ENCODE results near the gene SHC4.
"Not testable (repeated sequence)": the region's sequence is repeated elsewhere in the genome, so short reads cannot be mapped to it uniquely, and the experiment has no call there.

SHC4 gene

GRCh38 chr15:48924528-48925393 lies 39.0 kb downstream of the SHC4 start:
- Histone ChIP-seq H3K27ac (ENCODE audit: low read depth, low read length) (peak overlapping the region; percentile 82; the same call in 1 of the 2 replicates), H2AFZ (ENCODE audit: low read length, unreplicated experiment) (no peak overlapping the region), H3K4me3 (ENCODE audit: low read depth, low read length) (no peak overlapping the region), H3K36me3 (ENCODE audit: insufficient read depth, low read length) (no peaks in the 10 kb centered on the region), H3K4me1 (ENCODE audit: control insufficient read depth, insufficient read depth, low read length, unreplicated experiment) (peaks cover 12% of the 10 kb centered on the region), H3K27me3 (ENCODE audit: insufficient read depth, low read length) (no peaks in the 10 kb centered on the region), H3K79me2 (ENCODE audit: control insufficient read depth, insufficient read depth, low read length, unreplicated experiment) (no peaks in the 10 kb centered on the region)

GRCh38 chr15:48922046-48922445 lies 41.7 kb downstream of the SHC4 start:
- H3K27ac ChIP-seq (ENCODE audit: low read depth, low read length): no peak overlapping the region
- no peak overlapping the region for H3K4me3 ChIP-seq (ENCODE audit: low read depth, low read length)
- H2AFZ ChIP-seq (ENCODE audit: low read length, unreplicated experiment): no peak overlapping the region
- H3K79me2 ChIP-seq (ENCODE audit: control insufficient read depth, insufficient read depth, low read length, unreplicated experiment): no peaks in the 10 kb centered on the region
- H3K36me3 ChIP-seq (ENCODE audit: insufficient read depth, low read length): no peaks in the 10 kb centered on the region
- H3K27me3 ChIP-seq (ENCODE audit: insufficient read depth, low read length): no peaks in the 10 kb centered on the region
- peaks cover 12% of the 10 kb centered on the region for H3K4me1 ChIP-seq (ENCODE audit: control insufficient read depth, insufficient read depth, low read length, unreplicated experiment)

GRCh38 chr15:48916721-48917120 lies 47.0 kb downstream of the SHC4 start:
- no peaks in the 10 kb centered on the region for H3K4me1 ChIP-seq (ENCODE audit: control insufficient read depth, insufficient read depth, low read length, unreplicated experiment)
- H2AFZ ChIP-seq (ENCODE audit: low read length, unreplicated experiment): no peak overlapping the region
- H3K27ac ChIP-seq (ENCODE audit: low read depth, low read length): no peak overlapping the region
- H3K27me3 ChIP-seq (ENCODE audit: insufficient read depth, low read length): no peaks in the 10 kb centered on the region
- H3K79me2 ChIP-seq (ENCODE audit: control insufficient read depth, insufficient read depth, low read length, unreplicated experiment): no peaks in the 10 kb centered on the region
- no peak overlapping the region for H3K4me3 ChIP-seq (ENCODE audit: low read depth, low read length)
- H3K36me3 ChIP-seq (ENCODE audit: insufficient read depth, low read length): no peaks in the 10 kb centered on the region

- no peaks in the 10 kb centered on the region for H3K27me3 ChIP-seq (ENCODE audit: insufficient read depth, low read length)
- no peak overlapping the region for H3K27ac ChIP-seq (ENCODE audit: low read depth, low read length)
- no peak overlapping the region for H2AFZ ChIP-seq (ENCODE audit: low read length, unreplicated experiment)
- no peak overlapping the region for H3K4me3 ChIP-seq (ENCODE audit: low read depth, low read length)
- no peaks in the 10 kb centered on the region for H3K4me1 ChIP-seq (ENCODE audit: control insufficient read depth, insufficient read depth, low read length, unreplicated experiment)
- no peaks in the 10 kb centered on the region for H3K36me3 ChIP-seq (ENCODE audit: insufficient read depth, low read length)
- no peaks in the 10 kb centered on the region for H3K79me2 ChIP-seq (ENCODE audit: control insufficient read depth, insufficient read depth, low read length, unreplicated experiment)
These were observed 47.9 kb downstream of the SHC4 start for GRCh38 chr15:48915861-48916260.

- H3K79me2 ChIP-seq (ENCODE audit: control insufficient read depth, insufficient read depth, low read length, unreplicated experiment): no peaks in the 10 kb centered on the region
- no peak overlapping the region for H2AFZ ChIP-seq (ENCODE audit: low read length, unreplicated experiment)
- no peaks in the 10 kb centered on the region for H3K36me3 ChIP-seq (ENCODE audit: insufficient read depth, low read length)
- H3K4me3 ChIP-seq (ENCODE audit: low read depth, low read length): no peak overlapping the region
- H3K27ac ChIP-seq (ENCODE audit: low read depth, low read length): no peak overlapping the region
- no peaks in the 10 kb centered on the region for H3K27me3 ChIP-seq (ENCODE audit: insufficient read depth, low read length)
- no peaks in the 10 kb centered on the region for H3K4me1 ChIP-seq (ENCODE audit: control insufficient read depth, insufficient read depth, low read length, unreplicated experiment)
These were observed 49.0 kb downstream of the SHC4 start for GRCh38 chr15:48914717-48915116.

- Histone ChIP-seq H2AFZ (ENCODE audit: low read length, unreplicated experiment) (no peak overlapping the region), H3K4me1 (ENCODE audit: control insufficient read depth, insufficient read depth, low read length, unreplicated experiment) (no peaks in the 10 kb centered on the region)
These were observed 50.6 kb downstream of the SHC4 start for GRCh38 chr15:48913141-48913540.

GRCh38 chr15:48910554-48910953 lies 53.2 kb downstream of the SHC4 start:
- H3K4me3 ChIP-seq (ENCODE audit: low read depth, low read length); H3K27me3 ChIP-seq (ENCODE audit: insufficient read depth, low read length); H3K36me3 ChIP-seq (ENCODE audit: insufficient read depth, low read length); H2AFZ ChIP-seq (ENCODE audit: low read length, unreplicated experiment); H3K79me2 ChIP-seq (ENCODE audit: control insufficient read depth, insufficient read depth, low read length, unreplicated experiment); H3K27ac ChIP-seq (ENCODE audit: low read depth, low read length); H3K4me1 ChIP-seq (ENCODE audit: control insufficient read depth, insufficient read depth, low read length, unreplicated experiment): not testable (repeated sequence)

More at GRCh38 chr15:48913141-48913540, 50.6 kb downstream of the SHC4 start:
- Histone ChIP-seq H3K27ac (ENCODE audit: low read depth, low read length) (no peak overlapping the region), H3K36me3 (ENCODE audit: insufficient read depth, low read length) (no peaks in the 10 kb centered on the region), H3K27me3 (ENCODE audit: insufficient read depth, low read length) (no peaks in the 10 kb centered on the region), H3K79me2 (ENCODE audit: control insufficient read depth, insufficient read depth, low read length, unreplicated experiment) (no peaks in the 10 kb centered on the region), H3K4me3 (ENCODE audit: low read depth, low read length) (no peak overlapping the region)

GRCh38 chr15:48909313-48909712 lies 54.4 kb downstream of the SHC4 start:
- not testable (repeated sequence) for H3K36me3 ChIP-seq (ENCODE audit: insufficient read depth, low read length); H3K79me2 ChIP-seq (ENCODE audit: control insufficient read depth, insufficient read depth, low read length, unreplicated experiment); H3K4me1 ChIP-seq (ENCODE audit: control insufficient read depth, insufficient read depth, low read length, unreplicated experiment); H3K27me3 ChIP-seq (ENCODE audit: insufficient read depth, low read length); H2AFZ ChIP-seq (ENCODE audit: low read length, unreplicated experiment); H3K4me3 ChIP-seq (ENCODE audit: low read depth, low read length); H3K27ac ChIP-seq (ENCODE audit: low read depth, low read length)

- Histone ChIP-seq H3K27me3 (ENCODE audit: insufficient read depth, low read length) (no peaks in the 10 kb centered on the region), H3K27ac (ENCODE audit: low read depth, low read length) (no peak overlapping the region), H3K79me2 (ENCODE audit: control insufficient read depth, insufficient read depth, low read length, unreplicated experiment) (no peaks in the 10 kb centered on the region), H3K36me3 (ENCODE audit: insufficient read depth, low read length) (no peaks in the 10 kb centered on the region), H3K4me1 (ENCODE audit: control insufficient read depth, insufficient read depth, low read length, unreplicated experiment) (no peaks in the 10 kb centered on the region), H3K4me3 (ENCODE audit: low read depth, low read length) (no peak overlapping the region), H2AFZ (ENCODE audit: low read length, unreplicated experiment) (no peak overlapping the region)
These were observed 57.9 kb downstream of the SHC4 start for GRCh38 chr15:48905847-48906246.

GRCh38 chr15:48905216-48905615 lies 58.5 kb downstream of the SHC4 start:
- Histone ChIP-seq H3K27me3 (ENCODE audit: insufficient read depth, low read length) (no peaks in the 10 kb centered on the region), H3K4me1 (ENCODE audit: control insufficient read depth, insufficient read depth, low read length, unreplicated experiment) (no peaks in the 10 kb centered on the region), H3K27ac (ENCODE audit: low read depth, low read length) (no peak overlapping the region), H3K36me3 (ENCODE audit: insufficient read depth, low read length) (no peaks in the 10 kb centered on the region), H2AFZ (ENCODE audit: low read length, unreplicated experiment) (no peak overlapping the region), H3K79me2 (ENCODE audit: control insufficient read depth, insufficient read depth, low read length, unreplicated experiment) (no peaks in the 10 kb centered on the region), H3K4me3 (ENCODE audit: low read depth, low read length) (no peak overlapping the region)

- no peak overlapping the region for H3K4me3 ChIP-seq (ENCODE audit: low read depth, low read length)
- H3K27ac ChIP-seq (ENCODE audit: low read depth, low read length): no peak overlapping the region
- no peaks in the 10 kb centered on the region for H3K27me3 ChIP-seq (ENCODE audit: insufficient read depth, low read length)
- no peaks in the 10 kb centered on the region for H3K4me1 ChIP-seq (ENCODE audit: control insufficient read depth, insufficient read depth, low read length, unreplicated experiment)
- H2AFZ ChIP-seq (ENCODE audit: low read length, unreplicated experiment): no peak overlapping the region
- no peaks in the 10 kb centered on the region for H3K36me3 ChIP-seq (ENCODE audit: insufficient read depth, low read length)
- H3K79me2 ChIP-seq (ENCODE audit: control insufficient read depth, insufficient read depth, low read length, unreplicated experiment): no peaks in the 10 kb centered on the region
These were observed 59.0 kb downstream of the SHC4 start for GRCh38 chr15:48904758-48905157.

Measured in ACC112 (cell line).